ENCODE measurements around the gene HPS4. TPM values are rescaled to one million over a fixed set of nuclear protein-coding genes. Genes with fewer than 3 reads are reported as not detected.

The HPS4 gene
- total RNA-seq, 2 experiments from 2014 or later = 77.4 to 89.6 TPM

DNA sequence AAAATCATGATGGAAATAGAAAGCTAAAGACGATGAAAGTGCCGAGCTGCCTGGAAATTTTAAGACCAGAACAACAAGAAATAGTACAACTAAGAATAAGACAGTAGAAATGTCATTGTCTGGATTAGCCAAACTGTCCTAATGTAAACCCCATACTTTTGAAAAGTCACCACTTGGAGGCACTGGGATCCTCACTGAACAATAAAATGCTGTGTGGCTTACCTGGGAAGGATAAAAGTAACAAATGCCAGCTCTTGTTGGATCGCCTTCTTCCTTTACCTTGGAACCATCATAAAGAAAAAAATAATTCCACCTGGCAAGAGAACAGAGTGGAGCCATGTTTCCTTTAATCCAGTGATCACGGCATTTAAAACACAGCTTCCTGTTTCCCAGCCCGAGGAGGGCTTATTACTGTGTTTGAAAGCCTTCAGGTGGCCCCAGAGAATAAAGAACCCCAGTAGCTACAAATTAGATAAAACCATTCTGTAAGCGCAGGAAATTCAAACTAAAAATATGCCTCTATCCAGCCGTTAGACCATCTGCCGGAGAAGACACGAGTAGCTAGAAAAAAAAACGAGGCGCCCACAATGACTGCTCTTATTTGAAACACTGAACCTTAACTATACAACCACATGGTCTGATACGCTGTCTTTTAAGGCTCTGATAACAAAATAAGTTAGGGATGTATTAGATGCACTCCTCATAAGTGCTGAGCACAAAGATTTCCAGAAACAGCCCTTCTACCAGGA is 4.4 kb downstream of the HPS4 start:
- TF ChIP-seq, protein P1, sequence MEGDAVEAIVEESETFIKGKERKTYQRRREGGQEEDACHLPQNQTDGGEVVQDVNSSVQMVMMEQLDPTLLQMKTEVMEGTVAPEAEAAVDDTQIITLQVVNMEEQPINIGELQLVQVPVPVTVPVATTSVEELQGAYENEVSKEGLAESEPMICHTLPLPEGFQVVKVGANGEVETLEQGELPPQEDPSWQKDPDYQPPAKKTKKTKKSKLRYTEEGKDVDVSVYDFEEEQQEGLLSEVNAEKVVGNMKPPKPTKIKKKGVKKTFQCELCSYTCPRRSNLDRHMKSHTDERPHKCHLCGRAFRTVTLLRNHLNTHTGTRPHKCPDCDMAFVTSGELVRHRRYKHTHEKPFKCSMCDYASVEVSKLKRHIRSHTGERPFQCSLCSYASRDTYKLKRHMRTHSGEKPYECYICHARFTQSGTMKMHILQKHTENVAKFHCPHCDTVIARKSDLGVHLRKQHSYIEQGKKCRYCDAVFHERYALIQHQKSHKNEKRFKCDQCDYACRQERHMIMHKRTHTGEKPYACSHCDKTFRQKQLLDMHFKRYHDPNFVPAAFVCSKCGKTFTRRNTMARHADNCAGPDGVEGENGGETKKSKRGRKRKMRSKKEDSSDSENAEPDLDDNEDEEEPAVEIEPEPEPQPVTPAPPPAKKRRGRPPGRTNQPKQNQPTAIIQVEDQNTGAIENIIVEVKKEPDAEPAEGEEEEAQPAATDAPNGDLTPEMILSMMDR (conservative IDR thresholded peaks at IDR 0.05; ENCODE audit: low read length) = peak; percentile 63
- TF ChIP-seq EZH2phosphoT487 (IDR thresholded peaks at IDR 0.05; ENCODE audit: borderline replicate concordance, low read depth, low read length) = no peak
- 0 out of 2 replicates have a peak, but pooled peaks cover under 1% of the 10 kb centered on the region for H4K20me1 ChIP-seq (ENCODE audit: insufficient read depth, low read length)
- H3K4me1 ChIP-seq (ENCODE audit: insufficient read depth, low read length, poor library complexity, severe bottlenecking) = peaks cover 74% of the 10 kb centered on the region
- peak overlapping the region; percentile 21; the same call in 1 of the 2 replicates for H2AFZ ChIP-seq (ENCODE audit: low read length)
- CTCF ChIA-PET (ENCODE audit: unreplicated experiment) = interaction anchor here (0.8 kb wide), 1 partner anchor 195 kb away, joined by 3 read pairs; no protein-coding TSS in a partner anchor
- peak overlapping the region; percentile 86 for H3K4me3 ChIP-seq (ENCODE audit: low read depth, low read length, poor library complexity, severe bottlenecking)
- peak overlapping the region; percentile 85 for H3K4me2 ChIP-seq (ENCODE audit: low read length)
- DNase-seq (ENCODE audit: low spot score) = peak; percentile 83
- peaks cover 47% of the 10 kb centered on the region for H3K36me3 ChIP-seq (ENCODE audit: insufficient read depth, low read length)
- no peaks in the 10 kb centered on the region for H3K9me3 ChIP-seq (ENCODE audit: low read length)
- no peaks in the 10 kb centered on the region for H3K9me2 ChIP-seq (ENCODE audit: insufficient read depth, low read length)
- POLR2A ChIA-PET = interaction anchor here (0.5 to 5.2 kb wide), 8 partner anchors 12 to 194 kb away, joined by 3 to 21 read pairs (median 4); no protein-coding TSS in a partner anchor
- BruUV-seq (replicated peaks) = TSS peak; percentile 34
- peaks cover 91% of the 10 kb centered on the region for H3K79me2 ChIP-seq (ENCODE audit: insufficient read depth, low read depth, low read length)
- intact Hi-C loops (cut with micrococcal nuclease; ENCODE audit: unreplicated experiment) = no loop called here
- H3K27ac ChIP-seq (ENCODE audit: low read depth, low read length, poor library complexity, severe bottlenecking) = peak overlapping the region; percentile 95

DNA sequence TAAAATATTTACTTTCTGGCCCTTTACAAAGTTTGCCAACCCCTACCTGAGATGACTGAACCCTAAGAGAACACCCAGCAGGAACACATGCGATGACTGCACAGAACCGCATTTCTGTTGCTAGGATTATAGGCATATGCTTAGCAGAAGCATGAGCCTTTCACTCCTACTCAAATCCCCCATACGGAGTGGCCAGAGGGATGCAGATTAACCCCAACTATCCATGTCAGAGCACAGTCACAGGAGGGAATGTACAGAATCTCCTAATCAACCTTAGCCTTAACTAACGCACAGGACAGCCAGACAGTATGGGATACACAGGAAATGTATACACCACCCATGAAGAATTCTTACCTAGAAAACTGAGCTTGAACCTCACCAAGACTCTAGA is 6.2 kb downstream of the HPS4 start:
- BruUV-seq (replicated peaks) = no TSS peak
- Histone ChIP-seq H3K36me3 (ENCODE audit: insufficient read depth, low read length) (peaks cover 66% of the 10 kb centered on the region), H3K4me3 (ENCODE audit: low read depth, low read length, poor library complexity, severe bottlenecking) (peak overlapping the region; percentile 86), H4K20me1 (ENCODE audit: insufficient read depth, low read length) (0 out of 2 replicates have a peak, but pooled peaks cover 3% of the 10 kb centered on the region), H3K9me2 (ENCODE audit: insufficient read depth, low read length) (no peaks in the 10 kb centered on the region), H3K4me2 (ENCODE audit: low read length) (peak overlapping the region; percentile 85), H3K9me3 (ENCODE audit: low read length) (no peaks in the 10 kb centered on the region), H3K79me2 (ENCODE audit: insufficient read depth, low read depth, low read length) (peaks cover 83% of the 10 kb centered on the region), H2AFZ (ENCODE audit: low read length) (no peak overlapping the region), H3K27ac (ENCODE audit: low read depth, low read length, poor library complexity, severe bottlenecking) (peak overlapping the region; percentile 18), H3K4me1 (ENCODE audit: insufficient read depth, low read length, poor library complexity, severe bottlenecking) (peaks cover 68% of the 10 kb centered on the region)
- intact Hi-C loops (cut with micrococcal nuclease; ENCODE audit: unreplicated experiment) = no loop called here
- TF ChIP-seq EZH2phosphoT487 (IDR thresholded peaks at IDR 0.05; ENCODE audit: borderline replicate concordance, low read depth, low read length) = no peak
- TF ChIP-seq, protein P1 (conservative IDR thresholded peaks at IDR 0.05; ENCODE audit: low read length) = no peak
- ChIA-PET CTCF (ENCODE audit: unreplicated experiment) (no interaction called here), POLR2A (interaction anchor here (5.2 kb wide), 1 partner anchor 196 kb away, joined by 21 read pairs; no protein-coding TSS in a partner anchor)
- no peak for DNase-seq (ENCODE audit: low spot score)
